ENCODE results near the gene CRB3.

DNA sequence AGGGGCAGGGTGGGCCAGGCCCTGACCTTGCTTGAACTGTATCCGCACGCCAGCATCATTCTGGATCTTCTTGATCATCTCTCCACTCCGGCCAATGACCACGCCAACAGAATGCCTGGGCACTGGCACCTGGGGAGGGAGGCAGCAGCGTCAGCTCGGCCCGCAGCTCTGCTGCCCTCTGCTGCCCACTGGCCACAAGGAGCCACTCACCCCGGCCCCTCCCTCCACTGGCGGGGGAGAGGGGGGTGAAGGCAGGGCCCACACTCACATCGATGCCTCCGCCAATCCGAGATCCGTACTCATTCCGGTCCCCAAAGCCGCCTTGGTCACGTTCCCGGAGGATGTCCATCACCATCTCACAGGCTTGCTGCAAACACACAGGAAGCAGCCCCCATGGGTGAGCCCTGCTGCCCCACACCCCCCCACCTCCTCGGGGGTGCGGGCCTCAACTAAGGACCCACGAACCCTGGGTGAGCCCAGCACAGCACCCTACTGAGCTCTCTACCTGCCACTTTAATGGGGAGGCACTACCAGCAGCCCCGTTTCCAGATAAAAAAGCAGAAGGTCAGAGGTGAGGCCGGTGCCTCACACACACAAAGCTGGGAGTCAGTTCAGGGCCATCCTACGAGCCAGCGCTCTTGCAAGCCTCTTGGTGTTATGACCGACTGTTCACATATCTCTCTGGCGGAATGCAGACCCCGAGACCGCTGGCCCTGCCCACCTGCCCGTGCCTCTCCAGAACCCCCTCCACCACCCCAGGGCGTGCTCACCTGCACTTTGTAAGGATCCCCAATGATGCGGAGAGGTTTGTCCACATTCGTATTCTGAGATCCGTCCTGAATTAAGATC, 46.1 kb upstream of the CRB3 start:
- TF ChIP-seq, protein P1, sequence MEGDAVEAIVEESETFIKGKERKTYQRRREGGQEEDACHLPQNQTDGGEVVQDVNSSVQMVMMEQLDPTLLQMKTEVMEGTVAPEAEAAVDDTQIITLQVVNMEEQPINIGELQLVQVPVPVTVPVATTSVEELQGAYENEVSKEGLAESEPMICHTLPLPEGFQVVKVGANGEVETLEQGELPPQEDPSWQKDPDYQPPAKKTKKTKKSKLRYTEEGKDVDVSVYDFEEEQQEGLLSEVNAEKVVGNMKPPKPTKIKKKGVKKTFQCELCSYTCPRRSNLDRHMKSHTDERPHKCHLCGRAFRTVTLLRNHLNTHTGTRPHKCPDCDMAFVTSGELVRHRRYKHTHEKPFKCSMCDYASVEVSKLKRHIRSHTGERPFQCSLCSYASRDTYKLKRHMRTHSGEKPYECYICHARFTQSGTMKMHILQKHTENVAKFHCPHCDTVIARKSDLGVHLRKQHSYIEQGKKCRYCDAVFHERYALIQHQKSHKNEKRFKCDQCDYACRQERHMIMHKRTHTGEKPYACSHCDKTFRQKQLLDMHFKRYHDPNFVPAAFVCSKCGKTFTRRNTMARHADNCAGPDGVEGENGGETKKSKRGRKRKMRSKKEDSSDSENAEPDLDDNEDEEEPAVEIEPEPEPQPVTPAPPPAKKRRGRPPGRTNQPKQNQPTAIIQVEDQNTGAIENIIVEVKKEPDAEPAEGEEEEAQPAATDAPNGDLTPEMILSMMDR (optimal IDR thresholded peaks at IDR 0.05 in 1 of 3, IDR thresholded peaks at IDR 0.05 in 1 of 3, conservative IDR thresholded peaks at IDR 0.05 in 1 of 3; ENCODE audit: extremely low read depth in 1 of 3, insufficient read depth in 2 of 3, low read length in 3 of 3) = peak in 1 of 3 experiments; percentile 41
- TF ChIP-seq EZH2 (IDR thresholded peaks at IDR 0.05; ENCODE audit: low read length) = no peak
